ENCODE data around the gene TTC34. TPM values are rescaled to one million over a fixed set of nuclear protein-coding genes. Genes with fewer than 3 reads are reported as not detected.

The TTC34 gene
- total RNA-seq, 1 donor from 2014 or later = 3.6 TPM

DNA sequence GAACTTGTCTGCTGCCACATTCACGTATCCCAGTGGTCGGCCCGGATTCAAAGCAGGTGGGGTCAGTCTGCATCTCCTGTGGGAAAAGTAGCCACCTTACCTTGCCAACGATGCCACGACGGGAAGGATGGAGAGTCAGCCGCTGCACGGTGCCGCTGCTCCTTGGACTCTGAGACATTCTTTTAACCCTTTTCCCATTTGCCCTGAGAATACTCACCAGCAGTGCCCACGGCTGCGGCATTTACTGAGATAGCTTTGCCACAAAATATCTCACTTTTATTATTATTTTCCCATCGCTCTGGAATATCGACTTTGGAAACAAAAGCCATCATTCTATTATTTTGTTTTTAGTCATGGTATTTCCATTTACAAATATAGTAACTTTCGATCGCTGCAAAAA lies 15.3 kb upstream of the TTC34 start:
- Mint-ChIP-seq H3K27me3 (ENCODE audit: low read depth) (no peaks in the 10 kb centered on the region), H3K4me1 (no peaks in the 10 kb centered on the region), H3K9me3 (peaks cover 47% of the 10 kb centered on the region), H3K27ac (no peak overlapping the region), H3K4me3 (no peak overlapping the region), H3K36me3 (peaks cover 6% of the 10 kb centered on the region)
- TF ChIP-seq, protein P1, sequence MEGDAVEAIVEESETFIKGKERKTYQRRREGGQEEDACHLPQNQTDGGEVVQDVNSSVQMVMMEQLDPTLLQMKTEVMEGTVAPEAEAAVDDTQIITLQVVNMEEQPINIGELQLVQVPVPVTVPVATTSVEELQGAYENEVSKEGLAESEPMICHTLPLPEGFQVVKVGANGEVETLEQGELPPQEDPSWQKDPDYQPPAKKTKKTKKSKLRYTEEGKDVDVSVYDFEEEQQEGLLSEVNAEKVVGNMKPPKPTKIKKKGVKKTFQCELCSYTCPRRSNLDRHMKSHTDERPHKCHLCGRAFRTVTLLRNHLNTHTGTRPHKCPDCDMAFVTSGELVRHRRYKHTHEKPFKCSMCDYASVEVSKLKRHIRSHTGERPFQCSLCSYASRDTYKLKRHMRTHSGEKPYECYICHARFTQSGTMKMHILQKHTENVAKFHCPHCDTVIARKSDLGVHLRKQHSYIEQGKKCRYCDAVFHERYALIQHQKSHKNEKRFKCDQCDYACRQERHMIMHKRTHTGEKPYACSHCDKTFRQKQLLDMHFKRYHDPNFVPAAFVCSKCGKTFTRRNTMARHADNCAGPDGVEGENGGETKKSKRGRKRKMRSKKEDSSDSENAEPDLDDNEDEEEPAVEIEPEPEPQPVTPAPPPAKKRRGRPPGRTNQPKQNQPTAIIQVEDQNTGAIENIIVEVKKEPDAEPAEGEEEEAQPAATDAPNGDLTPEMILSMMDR (IDR thresholded peaks at IDR 0.05; ENCODE audit: unreplicated experiment) = no peak
- DNase-seq (ENCODE audit: low spot score in 2 of 2, unreplicated experiment in 2 of 2) = no peak

DNA sequence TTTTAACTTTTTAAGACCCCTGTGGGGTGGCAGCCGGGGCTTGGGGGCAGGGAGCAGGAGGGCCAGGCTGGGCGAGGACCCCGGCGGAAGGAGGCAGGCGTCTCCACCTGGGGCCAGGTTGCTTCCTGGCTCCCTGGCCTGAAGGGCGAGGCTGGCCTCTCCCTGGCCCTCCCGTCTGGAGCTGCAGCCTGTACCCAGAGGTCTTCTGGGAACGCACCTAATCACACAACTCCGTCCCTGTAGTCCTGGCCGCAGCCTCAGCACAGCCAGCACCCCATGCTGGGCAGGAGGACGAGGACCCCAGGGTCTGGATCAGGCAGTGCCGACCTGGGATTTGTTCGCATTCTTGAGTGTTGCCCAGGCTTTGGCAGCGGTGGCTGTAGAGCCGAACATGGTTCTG lies 14.1 kb upstream of the TTC34 start:
- H3K27ac Mint-ChIP-seq = no peak overlapping the region
- H3K9me3 Mint-ChIP-seq = peaks cover 50% of the 10 kb centered on the region

DNA sequence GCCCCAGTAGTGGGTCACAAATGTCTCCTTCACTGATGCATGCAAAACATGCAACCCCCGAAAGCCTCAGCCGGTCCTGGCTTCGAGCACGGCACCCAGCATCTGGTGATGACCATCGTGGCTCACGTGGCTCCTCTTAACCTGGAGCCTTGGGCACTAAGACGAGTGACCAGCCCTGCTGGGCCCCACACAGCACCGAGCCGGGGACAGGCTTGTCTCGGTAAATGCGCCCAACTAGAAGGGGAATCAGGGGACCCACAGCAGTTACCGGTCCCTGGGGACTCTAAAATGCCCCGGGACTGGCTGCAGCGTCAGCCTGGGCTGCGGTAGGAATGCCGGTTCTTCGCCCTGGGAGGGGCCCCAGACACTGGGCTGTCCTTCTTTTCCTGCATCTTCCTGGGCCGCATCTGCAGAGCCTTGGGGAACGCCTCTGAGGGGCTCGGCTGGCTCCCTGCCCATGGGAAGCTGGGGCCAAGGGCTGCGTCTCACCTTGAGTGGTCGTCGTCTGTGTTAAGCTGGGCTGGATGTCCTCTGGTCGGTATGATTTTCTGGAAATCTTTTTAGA lies 13.1 kb upstream of the TTC34 start:
- Mint-ChIP-seq H3K36me3 (peaks cover 6% of the 10 kb centered on the region), H3K27me3 (ENCODE audit: low read depth) (no peaks in the 10 kb centered on the region), H3K9me3 (peaks cover 43% of the 10 kb centered on the region), H3K4me1 (no peaks in the 10 kb centered on the region), H3K27ac (no peak overlapping the region), H3K4me3 (no peak overlapping the region)
- TF ChIP-seq, protein P1 (IDR thresholded peaks at IDR 0.05; ENCODE audit: unreplicated experiment) = no peak
- no peak for DNase-seq (ENCODE audit: low spot score in 2 of 2, unreplicated experiment in 2 of 2)

More for the DNA sequence above, 14.1 kb upstream of the TTC34 start:
- TF ChIP-seq, protein P1 (IDR thresholded peaks at IDR 0.05; ENCODE audit: unreplicated experiment) = no peak
- Mint-ChIP-seq H3K4me3 (no peak overlapping the region), H3K27me3 (ENCODE audit: low read depth) (no peaks in the 10 kb centered on the region), H3K4me1 (no peaks in the 10 kb centered on the region), H3K36me3 (peaks cover 6% of the 10 kb centered on the region)
- no peak for DNase-seq (ENCODE audit: low spot score in 2 of 2, unreplicated experiment in 2 of 2)

DNA sequence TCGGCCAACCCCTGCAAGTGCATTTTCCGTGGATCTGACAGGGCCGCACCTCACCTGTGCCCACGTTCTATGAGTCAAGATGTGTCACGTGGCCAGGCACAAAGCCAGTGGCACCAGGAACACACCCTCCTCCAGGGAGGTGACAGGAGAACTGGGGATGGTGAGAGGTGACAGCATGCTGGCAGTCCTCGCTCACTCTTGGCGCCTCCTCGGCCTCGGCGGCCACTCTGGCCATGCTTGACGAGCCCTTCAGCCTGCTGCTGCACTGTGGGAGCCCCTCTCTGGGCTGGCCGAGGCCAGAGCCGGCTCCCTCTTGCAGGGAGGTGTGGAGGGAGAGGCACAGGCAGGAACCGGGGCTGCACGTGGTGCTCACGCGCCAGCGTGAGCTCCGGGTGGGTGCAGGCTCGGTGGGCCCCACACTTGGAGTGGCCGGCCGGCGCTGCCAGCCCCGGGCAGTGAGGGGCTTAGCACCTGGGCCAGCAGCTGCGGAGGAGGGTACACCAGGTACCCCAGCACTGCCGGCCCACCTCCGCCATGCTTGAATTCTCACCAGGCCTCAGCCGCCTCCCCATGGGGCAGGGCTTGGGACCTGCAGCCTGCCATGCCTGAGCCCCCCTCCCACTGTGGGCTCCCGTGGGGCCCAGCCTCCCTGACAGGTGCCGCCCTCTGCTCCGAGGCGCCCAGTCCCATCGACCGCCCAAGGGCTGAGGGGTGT lies 11.6 kb upstream of the TTC34 start:
- Mint-ChIP-seq H3K27me3 (ENCODE audit: low read depth) (no peaks in the 10 kb centered on the region), H3K36me3 (peaks cover 3% of the 10 kb centered on the region), H3K27ac (no peak overlapping the region), H3K9me3 (peaks cover 28% of the 10 kb centered on the region), H3K4me3 (no peak overlapping the region), H3K4me1 (no peaks in the 10 kb centered on the region)
- DNase-seq (ENCODE audit: low spot score in 2 of 2, unreplicated experiment in 2 of 2) = no peak
- TF ChIP-seq, protein P1 (IDR thresholded peaks at IDR 0.05; ENCODE audit: unreplicated experiment) = no peak

DNA sequence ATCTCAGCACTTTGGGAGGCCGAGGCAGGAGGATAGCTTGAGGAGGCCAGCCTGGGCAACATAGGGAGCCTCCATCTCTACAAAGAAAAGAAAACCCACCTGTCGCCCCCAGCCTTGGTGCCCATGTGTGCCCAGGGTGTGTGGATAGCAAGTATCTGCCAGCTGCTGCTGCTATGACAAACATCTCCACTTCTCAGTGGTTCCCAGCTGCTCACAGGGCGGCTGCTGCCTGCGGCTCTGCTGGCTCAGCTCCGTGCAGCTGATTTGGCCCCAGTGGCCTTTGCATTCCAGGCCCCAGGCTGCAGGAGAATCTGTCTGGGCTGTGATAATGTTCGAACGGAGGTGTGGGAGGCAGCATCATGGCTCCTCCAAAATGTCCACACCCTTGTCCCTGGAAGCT lies 10.6 kb upstream of the TTC34 start:
- Mint-ChIP-seq H3K4me1 (no peaks in the 10 kb centered on the region), H3K9me3 (peaks cover 20% of the 10 kb centered on the region), H3K4me3 (no peak overlapping the region), H3K36me3 (peaks cover 3% of the 10 kb centered on the region), H3K27ac (no peak overlapping the region), H3K27me3 (ENCODE audit: low read depth) (no peaks in the 10 kb centered on the region)
- TF ChIP-seq, protein P1 (IDR thresholded peaks at IDR 0.05; ENCODE audit: unreplicated experiment) = no peak
- no peak for DNase-seq (ENCODE audit: low spot score in 2 of 2, unreplicated experiment in 2 of 2)

All from mesothelial cell of epicardium (in vitro differentiated cells).